ENCODE results near the gene FFAR1.

The FFAR1 gene

DNA sequence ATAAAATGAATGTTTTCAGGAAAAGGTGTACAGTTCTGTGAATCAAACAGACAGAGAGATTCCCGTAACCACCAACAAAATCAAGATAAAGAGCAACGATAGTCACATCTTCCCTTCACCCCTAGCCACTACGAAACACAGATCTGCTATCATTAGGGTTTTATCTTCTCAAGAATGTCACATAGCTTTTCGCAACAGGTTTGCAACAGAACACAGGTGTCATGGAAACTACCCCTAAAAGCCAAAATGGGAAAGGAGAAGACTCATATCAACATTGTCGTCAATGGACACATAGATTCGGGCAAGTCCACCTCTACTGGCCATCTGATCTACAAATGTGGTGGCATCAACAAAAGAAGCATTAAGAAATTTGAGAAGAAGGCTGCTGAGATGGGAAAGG, 34.2 kb downstream of the FFAR1 start:
- in situ Hi-C loops (cut with MboI; ENCODE audit: low sequenced_read_pairs), result no loop called here

GRCh38 chr19:35383536-35383935, 35.8 kb downstream of the FFAR1 start:
- in situ Hi-C loops (cut with MboI; ENCODE audit: low sequenced_read_pairs), result no loop called here

DNA sequence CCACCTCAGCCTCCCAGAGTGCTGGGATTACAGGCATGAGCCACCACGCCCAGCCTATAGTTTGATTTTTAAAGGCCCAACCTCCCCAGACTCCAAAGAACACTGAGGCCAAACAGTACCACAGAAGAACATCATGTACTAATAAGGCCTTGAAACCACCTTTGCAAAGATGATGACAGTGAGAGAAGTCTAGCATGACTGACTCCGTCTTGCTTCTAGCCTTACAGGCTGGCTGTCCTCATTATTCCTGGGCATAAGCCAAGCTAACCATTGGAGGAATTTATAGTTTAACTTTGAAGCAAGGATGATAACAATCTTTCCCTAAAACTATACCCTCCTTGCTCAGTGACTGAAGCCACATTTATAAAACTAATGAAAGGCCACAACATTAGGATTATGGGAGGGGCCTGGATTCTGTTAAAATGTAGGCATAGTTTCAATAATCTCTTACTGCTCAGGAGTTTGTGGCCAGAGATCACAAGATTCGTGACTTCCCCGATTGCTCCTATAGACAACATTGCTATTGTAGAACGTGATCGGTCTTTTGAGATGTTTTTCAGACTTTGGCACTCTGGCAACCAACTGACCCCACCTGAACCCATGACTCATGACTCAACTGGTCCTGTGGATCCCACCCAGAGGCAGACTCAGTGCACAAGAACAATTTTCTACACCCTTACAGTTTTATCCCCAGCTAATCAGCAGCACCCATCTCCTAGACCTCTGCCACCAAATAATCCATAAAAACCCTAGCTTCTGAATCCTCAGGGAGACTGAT, 40.8 kb downstream of the FFAR1 start:
- in situ Hi-C loops (cut with MboI; ENCODE audit: low sequenced_read_pairs), result no loop called here

- in situ Hi-C loops (cut with MboI; ENCODE audit: low sequenced_read_pairs), result no loop called here
Measured at GRCh38 chr19:35389192-35389861, 41.6 kb downstream of the FFAR1 start.

GRCh38 chr19:35392742-35393715, 45.3 kb downstream of the FFAR1 start:
- in situ Hi-C loops (cut with MboI; ENCODE audit: low sequenced_read_pairs), result no loop called here

GRCh38 chr19:35395382-35396199, 47.9 kb downstream of the FFAR1 start:
- in situ Hi-C loops (cut with MboI; ENCODE audit: low sequenced_read_pairs), result no loop called here

DNA sequence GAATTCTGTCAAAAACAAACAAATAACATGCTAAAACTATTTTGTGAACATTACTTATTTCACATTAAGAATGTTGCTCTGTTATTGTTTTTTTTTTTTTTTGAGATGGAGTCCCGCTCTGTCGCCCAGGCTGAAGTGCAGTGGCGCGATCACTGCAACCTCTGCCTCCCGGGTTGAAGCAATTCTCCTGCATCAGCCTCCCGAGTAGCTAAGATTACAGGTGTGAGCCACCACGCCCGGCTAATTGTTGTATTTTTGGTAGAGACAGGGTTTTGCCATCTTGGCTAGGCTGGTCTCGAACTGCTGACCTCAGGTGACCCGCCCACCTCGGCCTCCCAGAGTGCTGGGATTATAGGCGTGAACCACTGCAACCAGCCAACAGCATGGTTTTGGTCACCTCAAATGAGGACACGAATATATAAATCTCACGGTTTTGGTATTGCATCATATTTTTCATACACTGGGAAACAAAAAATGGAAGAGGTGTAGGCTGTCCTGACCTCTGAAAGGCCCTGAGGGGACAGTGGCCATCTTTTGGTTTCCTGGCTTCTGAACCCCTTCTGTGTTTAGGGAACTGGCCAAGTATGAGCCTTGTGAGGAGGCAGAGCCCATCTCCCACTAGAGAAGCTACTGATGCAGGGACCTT, 48.7 kb downstream of the FFAR1 start:
- in situ Hi-C loops (cut with MboI; ENCODE audit: low sequenced_read_pairs), result no loop called here

DNA sequence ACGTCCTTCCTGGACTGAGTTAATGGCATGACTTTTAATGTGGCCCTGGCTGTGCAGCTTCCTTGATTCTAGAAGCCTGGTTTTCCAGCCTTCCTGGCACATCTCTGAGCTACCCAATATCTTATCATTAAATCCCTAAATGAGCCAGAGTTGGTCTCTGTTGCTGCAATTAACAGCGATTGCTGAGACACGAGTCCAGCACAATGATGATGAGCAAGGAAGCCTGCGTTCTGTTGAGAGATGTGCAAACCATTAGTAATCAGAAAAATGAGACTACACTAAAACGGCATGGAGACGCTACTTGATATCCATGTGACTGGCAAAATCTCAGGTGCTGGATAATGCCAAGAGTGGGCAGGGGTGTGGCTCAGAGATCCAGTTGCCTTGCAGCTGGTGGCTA, 49.4 kb downstream of the FFAR1 start:
- in situ Hi-C loops (cut with MboI; ENCODE audit: low sequenced_read_pairs), result no loop called here
